ENCODE results near the gene OR6X1.

The OR6X1 gene

GRCh38 chr11:123775289-123775688 lies 21.0 kb upstream of the OR6X1 start:
- no peak for TF ChIP-seq CTCF (IDR thresholded peaks at IDR 0.05; ENCODE audit: extremely low read depth, insufficient read depth, missing control alignments)
- in situ Hi-C loops (cut with MboI; ENCODE audit: low pct_unique_long_range_greater_than_20kb, low sequenced_read_pairs, unreplicated experiment), result no loop called here
- DNase-seq (ENCODE audit: low spot score), result no peak

GRCh38 chr11:123773959-123774358 lies 19.6 kb upstream of the OR6X1 start:
- no peak for DNase-seq (ENCODE audit: low spot score)
- in situ Hi-C loops (cut with MboI; ENCODE audit: low pct_unique_long_range_greater_than_20kb, low sequenced_read_pairs, unreplicated experiment), result no loop called here
- no peak for TF ChIP-seq CTCF (IDR thresholded peaks at IDR 0.05; ENCODE audit: extremely low read depth, insufficient read depth, missing control alignments)

- no peak for DNase-seq (ENCODE audit: low spot score)
- in situ Hi-C loops (cut with MboI; ENCODE audit: low pct_unique_long_range_greater_than_20kb, low sequenced_read_pairs, unreplicated experiment), result no loop called here
- no peak for TF ChIP-seq CTCF (IDR thresholded peaks at IDR 0.05; ENCODE audit: extremely low read depth, insufficient read depth, missing control alignments)
Measured at GRCh38 chr11:123773026-123773425, 18.7 kb upstream of the OR6X1 start.

GRCh38 chr11:123771664-123772063 lies 17.3 kb upstream of the OR6X1 start:
- no peak for DNase-seq (ENCODE audit: low spot score)
- no peak for TF ChIP-seq CTCF (IDR thresholded peaks at IDR 0.05; ENCODE audit: extremely low read depth, insufficient read depth, missing control alignments)
- in situ Hi-C loops (cut with MboI; ENCODE audit: low pct_unique_long_range_greater_than_20kb, low sequenced_read_pairs, unreplicated experiment), result no loop called here

- in situ Hi-C loops (cut with MboI; ENCODE audit: low pct_unique_long_range_greater_than_20kb, low sequenced_read_pairs, unreplicated experiment), result no loop called here
- no peak for TF ChIP-seq CTCF (IDR thresholded peaks at IDR 0.05; ENCODE audit: extremely low read depth, insufficient read depth, missing control alignments)
- no peak for DNase-seq (ENCODE audit: low spot score)
Measured at GRCh38 chr11:123770712-123771111, 16.4 kb upstream of the OR6X1 start.

- no peak for TF ChIP-seq CTCF (IDR thresholded peaks at IDR 0.05; ENCODE audit: extremely low read depth, insufficient read depth, missing control alignments)
- no peak for DNase-seq (ENCODE audit: low spot score)
- in situ Hi-C loops (cut with MboI; ENCODE audit: low pct_unique_long_range_greater_than_20kb, low sequenced_read_pairs, unreplicated experiment), result no loop called here
Measured at GRCh38 chr11:123765601-123766000, 11.3 kb upstream of the OR6X1 start.

GRCh38 chr11:123762422-123762821 lies 8.1 kb upstream of the OR6X1 start:
- no peak for DNase-seq (ENCODE audit: low spot score)
- TF ChIP-seq CTCF (IDR thresholded peaks at IDR 0.05; ENCODE audit: extremely low read depth, insufficient read depth, missing control alignments), result no peak
- in situ Hi-C loops (cut with MboI; ENCODE audit: low pct_unique_long_range_greater_than_20kb, low sequenced_read_pairs, unreplicated experiment), result no loop called here

Measured in GM13977 (cell line).